ENCODE data around the gene RIC1.

- TF ChIP-seq CTCF (IDR thresholded peaks at IDR 0.05) (no peak), POLR2AphosphoS5 (IDR thresholded peaks at IDR 0.05) (no peak), POLR2A (IDR thresholded peaks at IDR 0.05) (no peak)
Observed at GRCh38 chr9:5764130-5764868, 135.4 kb downstream of the RIC1 start.

Measured in upper lobe of left lung (tissue), 4 donors.